PFSK-1 (cell line): ENCODE measurements around the gene CHID1.

Experiments
- FOXP2 ChIP-seq: optimal IDR thresholded peaks from 2 replicates; pipeline ENCODE3; 2011; ENCODE audit warnings: borderline replicate concordance, control low read depth, inconsistent platforms; ENCODE audit not compliant: insufficient read depth; ENCODE audit errors: extremely low read length, extremely low read depth
- POLR2AphosphoS5 ChIP-seq: IDR thresholded peaks from 2 replicates; pipeline ENCODE4 v1.6.1; 2012; ENCODE audit warnings: low read depth, mild to moderate bottlenecking, control low read depth, low read length, moderate library complexity
- REST ChIP-seq, 2 experiments: IDR thresholded peaks; 2 replicates each; pipeline versions ENCODE4 v1.6.1 to v1.8.0; 2011 to 2012; ENCODE audit warnings: low read depth in 2 of 2, low read length in 2 of 2, control low read depth in 1 of 2, inconsistent platforms in 1 of 2, mild to moderate bottlenecking in 1 of 2, moderate library complexity in 1 of 2; ENCODE audit not compliant: insufficient read depth in 1 of 2
- SIN3A ChIP-seq: IDR thresholded peaks from 2 replicates; pipeline ENCODE4 v1.6.1; 2012; ENCODE audit warnings: mild to moderate bottlenecking, low read length, moderate library complexity, borderline replicate concordance; ENCODE audit not compliant: insufficient read depth
- TAF1 ChIP-seq: IDR thresholded peaks from 2 replicates; pipeline ENCODE4 v1.6.1; 2012; ENCODE audit warnings: low read length, control low read depth, borderline replicate concordance; ENCODE audit not compliant: insufficient read depth

Gene CHID1

GRCh38 chr11:875203-875602, 35.4 kb downstream of the CHID1 start:
- no peak for TF ChIP-seq POLR2AphosphoS5
- no peak for TF ChIP-seq FOXP2
- no peak for TF ChIP-seq TAF1
- no peak for TF ChIP-seq SIN3A
- TF ChIP-seq REST (IDR thresholded peaks at IDR 0.05; ENCODE audit: insufficient read depth in 1 of 2, low read depth in 2 of 2, low read length in 2 of 2) = no peak

- TF ChIP-seq TAF1 (no peak), REST (IDR thresholded peaks at IDR 0.05; ENCODE audit: insufficient read depth in 1 of 2, low read depth in 2 of 2, low read length in 2 of 2) (no peak), FOXP2 (no peak), POLR2AphosphoS5 (no peak), SIN3A (no peak)
These were observed 36.9 kb downstream of the CHID1 start for GRCh38 chr11:873706-874105.

- TF ChIP-seq POLR2AphosphoS5 = no peak
- TF ChIP-seq TAF1 = no peak
- TF ChIP-seq SIN3A = no peak
- TF ChIP-seq REST (IDR thresholded peaks at IDR 0.05; ENCODE audit: insufficient read depth in 1 of 2, low read depth in 2 of 2, low read length in 2 of 2) = no peak
- TF ChIP-seq FOXP2 = no peak
These were observed 37.8 kb downstream of the CHID1 start for GRCh38 chr11:872799-873198.

- TF ChIP-seq TAF1 (no peak), SIN3A (no peak), REST (IDR thresholded peaks at IDR 0.05; ENCODE audit: insufficient read depth in 1 of 2, low read depth in 2 of 2, low read length in 2 of 2) (no peak), FOXP2 (no peak), POLR2AphosphoS5 (no peak)
These were observed 39.1 kb downstream of the CHID1 start for GRCh38 chr11:871472-871871.

- TF ChIP-seq TAF1 (no peak), FOXP2 (no peak), POLR2AphosphoS5 (no peak), SIN3A (no peak), REST (IDR thresholded peaks at IDR 0.05; ENCODE audit: insufficient read depth in 1 of 2, low read depth in 2 of 2, low read length in 2 of 2) (no peak)
These were observed 40.2 kb downstream of the CHID1 start for GRCh38 chr11:870418-870817.
